ENCODE data around the gene RER1.

DNA sequence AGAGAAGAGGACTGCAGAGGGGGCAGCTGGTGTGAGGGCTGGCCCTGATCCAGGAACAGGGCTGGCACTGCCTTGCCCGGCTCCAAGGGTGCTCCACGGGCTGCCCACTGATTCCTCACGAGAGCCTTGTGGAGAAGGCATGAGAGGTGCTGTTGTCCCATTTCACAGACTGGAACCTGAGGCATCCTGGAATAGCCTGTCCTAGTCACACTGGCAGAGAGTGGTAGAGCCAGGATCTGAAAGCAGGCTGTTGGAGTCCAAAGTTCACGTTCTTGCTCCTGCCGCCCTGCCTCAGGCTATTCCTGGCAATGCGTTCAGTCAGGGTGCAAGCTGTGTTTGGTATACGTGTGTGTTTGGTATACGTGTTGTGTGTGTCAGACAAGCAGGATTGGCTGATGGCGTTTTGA is 1.8 kb downstream of the RER1 start:
- TF ChIP-seq CTCF (IDR thresholded peaks at IDR 0.05; ENCODE audit: insufficient read depth, low read length, poor library complexity, severe bottlenecking) (no peak), EZH2phosphoT487 (conservative IDR thresholded peaks at IDR 0.05; ENCODE audit: low read length) (no peak)

Data from SU-DHL-6 (cell line).